LHCN-M2 (cell line): ENCODE results near the gene SELENON. TPM values are rescaled to one million over a fixed set of nuclear protein-coding genes. Genes with fewer than 3 reads are reported as not detected.

ENCODE experiments used
- DNase-seq: peaks from one replicate; pipeline ENCODE4 v3.0.0-alpha.2; 2012; ENCODE audit warnings: low read depth
- total RNA-seq: library from RNA; depleted of rRNA; stranded (reverse); fragments of >200 nt; gene quantifications from 2 replicates; pipeline ENCODE4 v1.2.3, GENCODE V29; 2014

The SELENON gene
- total RNA-seq, 1 experiment from 2014 or later, result 43.1 TPM

- DNase-seq, result no peak
Measured at GRCh38 chr1:25793585-25794170, 6.3 kb upstream of the SELENON start.

GRCh38 chr1:25794325-25794724, 5.7 kb upstream of the SELENON start:
- DNase-seq, result peak; percentile 64

GRCh38 chr1:25795211-25795610, 4.8 kb upstream of the SELENON start:
- DNase-seq, result no peak

DNA sequence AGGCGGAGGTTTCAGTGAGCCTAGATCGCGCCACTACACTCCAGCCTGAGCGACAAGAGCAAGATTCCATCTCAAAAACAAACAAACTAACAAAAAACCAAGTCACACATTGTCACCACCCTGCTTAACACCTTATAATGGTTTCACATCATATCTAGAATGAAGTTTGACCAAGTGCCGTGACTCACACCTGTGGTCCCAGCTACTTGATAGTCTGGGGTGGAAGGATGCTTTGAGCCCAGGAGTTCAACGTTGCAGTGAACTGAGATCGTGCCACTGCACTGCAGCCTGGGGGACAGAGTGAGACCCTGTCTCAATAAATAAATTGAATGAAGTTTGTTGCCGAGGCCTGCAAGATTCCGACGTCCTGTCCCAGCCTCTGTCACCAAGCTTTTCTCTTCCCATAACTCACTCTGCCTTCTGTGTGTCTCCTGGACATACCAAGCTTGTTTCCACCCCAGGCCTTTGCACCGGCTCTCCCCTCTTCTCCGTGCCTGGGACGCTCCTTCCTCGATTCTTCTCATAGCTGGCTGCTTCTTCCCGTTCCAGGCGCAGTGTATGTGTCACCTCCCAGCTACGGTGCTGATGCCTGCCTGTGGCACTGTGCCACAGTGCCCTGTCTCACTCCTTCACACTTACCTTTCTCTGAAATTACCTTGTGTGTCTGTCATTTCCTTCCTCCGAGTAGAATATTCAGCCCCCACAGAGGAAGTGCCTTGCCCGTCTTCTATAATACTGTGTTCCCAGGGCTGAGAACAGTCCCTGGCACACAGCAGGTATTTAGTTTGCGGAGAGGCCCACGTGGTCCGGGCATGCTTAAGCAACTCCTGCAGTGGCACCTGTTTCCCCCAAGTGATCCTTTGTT, 3.8 kb upstream of the SELENON start:
- no peak for DNase-seq

- peak; percentile 68 for DNase-seq
Measured at GRCh38 chr1:25796811-25797458, 3.1 kb upstream of the SELENON start.

DNA sequence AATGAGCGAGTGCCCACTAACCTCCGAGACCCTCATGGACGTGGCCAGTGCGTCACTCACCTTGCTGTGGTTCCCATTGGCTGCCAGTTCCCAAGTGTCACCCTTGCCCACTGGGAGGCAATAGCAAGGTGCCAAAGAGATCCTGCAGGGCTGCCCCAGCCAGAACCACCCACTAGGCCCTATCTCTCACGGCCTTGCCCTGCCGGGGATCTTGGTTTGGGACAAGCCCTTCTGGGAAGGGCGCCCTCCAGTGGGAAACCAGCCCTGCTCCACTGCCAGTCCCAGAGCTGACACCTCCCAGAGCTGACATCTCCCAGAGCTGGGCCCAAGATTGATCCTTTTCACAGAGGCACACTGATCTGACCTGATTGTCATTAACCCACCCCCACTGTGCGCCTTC, 2.1 kb upstream of the SELENON start:
- peak; percentile 26 for DNase-seq

DNA sequence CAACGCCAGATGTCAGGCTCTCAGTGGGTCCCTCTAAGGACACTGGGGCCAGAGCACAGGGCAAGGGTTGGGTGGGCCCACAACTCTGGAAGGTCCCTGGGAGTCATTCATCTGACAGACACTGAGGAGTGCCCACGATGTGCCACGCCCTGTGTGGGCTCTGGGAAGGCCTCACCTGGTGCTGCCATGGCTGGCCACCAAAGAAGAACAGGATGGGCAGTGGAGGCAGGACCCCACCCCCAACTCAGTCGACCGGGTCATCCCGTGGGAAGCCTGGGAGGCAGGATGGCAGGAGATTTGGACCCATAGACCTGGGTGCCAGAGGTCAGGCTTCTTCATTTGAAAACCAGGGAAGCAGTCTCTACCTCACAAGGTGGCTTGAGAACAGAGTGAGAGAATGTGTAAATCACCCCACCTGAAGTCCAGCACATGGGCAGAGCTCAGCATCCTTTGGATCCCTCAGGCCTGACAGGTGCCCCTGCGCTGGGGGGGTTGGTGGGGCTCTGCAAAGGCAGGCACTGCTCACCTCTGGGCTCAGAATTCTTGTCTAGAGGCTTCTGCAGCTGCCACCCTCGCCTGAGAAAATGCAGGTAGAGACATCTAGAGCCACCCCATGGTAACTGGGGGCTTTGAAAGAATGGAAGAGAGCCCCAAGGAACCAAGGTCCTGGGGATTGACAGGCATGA, 1.2 kb upstream of the SELENON start:
- no peak for DNase-seq

GRCh38 chr1:25799352-25799934, 550 bp upstream of the SELENON start:
- no peak for DNase-seq

GRCh38 chr1:25800703-25801377, 847 bp downstream of the SELENON start:
- DNase-seq, result no peak

GRCh38 chr1:25802915-25803314, 2.9 kb downstream of the SELENON start:
- no peak for DNase-seq

GRCh38 chr1:25803368-25803767, 3.4 kb downstream of the SELENON start:
- DNase-seq, result no peak

- peak; percentile 52 for DNase-seq
Measured at GRCh38 chr1:25804244-25804963, 4.4 kb downstream of the SELENON start.

GRCh38 chr1:25804964-25805862, 5.2 kb downstream of the SELENON start:
- DNase-seq, result no peak

GRCh38 chr1:25805863-25806225, 5.9 kb downstream of the SELENON start:
- peak; percentile 26 for DNase-seq

DNA sequence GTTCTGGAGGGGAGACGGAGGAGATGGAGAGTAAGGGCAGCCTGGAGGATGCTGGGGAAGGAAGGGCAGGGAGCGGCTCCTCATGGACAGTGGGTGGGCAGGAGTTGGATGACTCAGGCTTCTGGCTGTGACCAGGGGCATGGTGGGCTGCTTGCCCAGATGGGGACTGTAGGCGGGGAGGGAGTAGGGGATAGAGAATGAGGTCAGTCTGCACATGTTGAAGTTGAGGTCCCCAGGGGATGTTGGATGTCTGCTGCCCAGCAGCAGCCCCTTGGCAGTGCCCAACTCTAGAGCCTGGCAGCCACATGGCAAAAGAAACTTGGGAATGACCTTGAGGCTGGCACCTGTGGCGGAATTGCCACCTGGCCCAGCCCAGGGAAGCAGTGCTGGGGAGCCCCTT, 6.4 kb downstream of the SELENON start:
- no peak for DNase-seq

GRCh38 chr1:25807480-25808390, 7.7 kb downstream of the SELENON start:
- DNase-seq, result no peak

DNA sequence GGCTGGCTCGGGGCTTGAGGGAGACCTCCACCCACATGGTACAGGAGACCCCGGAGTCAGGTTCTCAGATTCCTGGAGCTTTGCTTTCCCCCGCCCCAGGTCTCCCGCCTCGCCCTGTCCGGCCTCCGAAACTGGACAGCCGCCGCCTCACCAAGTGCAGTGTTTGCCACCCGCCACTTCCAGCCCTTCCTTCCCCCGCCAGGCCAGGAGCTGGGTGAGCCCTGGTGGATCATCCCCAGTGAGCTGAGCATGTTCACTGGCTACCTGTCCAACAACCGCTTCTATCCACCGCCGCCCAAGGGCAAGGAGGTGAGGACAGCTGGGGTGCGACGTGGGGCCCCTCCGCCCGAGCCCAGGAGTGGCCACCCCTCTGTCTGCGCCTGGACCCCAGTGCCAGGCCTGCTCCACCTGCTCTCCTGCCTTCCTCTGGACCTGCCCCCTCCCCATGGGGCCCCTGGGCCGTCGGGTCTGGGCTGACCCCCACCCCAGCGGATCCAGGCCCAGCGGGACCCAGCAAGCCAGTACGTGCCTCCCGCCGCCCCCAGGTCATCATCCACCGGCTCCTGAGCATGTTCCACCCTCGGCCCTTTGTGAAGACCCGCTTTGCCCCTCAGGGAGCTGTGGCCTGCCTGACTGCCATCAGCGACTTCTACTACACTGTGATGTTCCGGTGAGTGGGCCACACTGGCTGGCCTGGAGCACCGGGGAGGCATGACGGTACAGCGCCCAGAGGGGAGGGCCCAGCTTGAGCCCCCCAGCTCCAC, 8.7 kb downstream of the SELENON start:
- no peak for DNase-seq
